Raji (cell line): ENCODE measurements around the gene RHOBTB3.

Experiments used
- POLR2A ChIP-seq: IDR thresholded peaks from 2 replicates; pipeline ENCODE4 v1.6.1; 2011; ENCODE audit warnings: low read depth, low read length, control low read depth; ENCODE audit not compliant: insufficient read depth

Gene RHOBTB3

DNA sequence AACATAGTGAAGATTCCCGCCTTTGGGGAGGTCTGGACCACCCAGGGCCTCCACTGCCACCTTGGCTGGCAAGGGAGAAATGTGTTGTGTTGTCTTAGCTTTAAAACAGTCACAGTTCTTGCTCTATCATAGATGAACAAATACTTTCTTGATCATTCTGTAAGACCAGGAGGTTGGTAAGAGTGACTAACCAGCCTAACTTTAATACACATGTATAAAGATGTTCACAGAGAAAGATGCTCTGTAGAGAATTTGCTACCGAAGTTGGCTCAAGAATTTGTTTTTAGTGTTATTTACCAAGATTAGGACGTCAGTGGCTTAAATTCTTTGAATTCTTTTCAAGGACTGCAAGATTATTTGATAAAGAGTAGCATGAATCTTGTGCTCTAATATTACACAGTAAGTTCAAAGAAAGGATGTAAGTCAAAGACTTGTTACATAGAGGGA lies 63.0 kb downstream of the RHOBTB3 start:
- no peak for TF ChIP-seq POLR2A

GRCh38 chr5:95797301-95797700 lies 66.2 kb downstream of the RHOBTB3 start:
- TF ChIP-seq POLR2A, result no peak

DNA sequence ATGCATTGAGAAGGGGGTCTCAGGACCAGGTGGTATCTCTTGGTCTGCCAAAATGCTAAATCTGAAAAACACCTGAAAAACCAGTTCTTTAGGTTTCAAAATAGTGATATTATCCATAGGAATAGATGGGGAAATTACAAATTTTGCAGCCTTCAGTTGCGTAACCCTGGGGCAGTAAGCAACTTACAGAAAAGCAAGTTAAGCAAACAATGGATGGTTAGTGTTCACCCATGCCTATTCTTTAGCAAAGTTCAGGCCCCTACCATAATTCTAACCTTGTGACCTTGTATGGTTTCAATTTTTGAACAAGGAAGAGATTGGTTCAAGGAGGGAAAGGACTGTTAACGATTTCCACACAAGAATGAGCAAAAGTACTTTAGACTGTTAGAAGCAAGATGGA lies 66.9 kb downstream of the RHOBTB3 start:
- TF ChIP-seq POLR2A, result no peak

GRCh38 chr5:95798545-95798944 lies 67.4 kb downstream of the RHOBTB3 start:
- no peak for TF ChIP-seq POLR2A

DNA sequence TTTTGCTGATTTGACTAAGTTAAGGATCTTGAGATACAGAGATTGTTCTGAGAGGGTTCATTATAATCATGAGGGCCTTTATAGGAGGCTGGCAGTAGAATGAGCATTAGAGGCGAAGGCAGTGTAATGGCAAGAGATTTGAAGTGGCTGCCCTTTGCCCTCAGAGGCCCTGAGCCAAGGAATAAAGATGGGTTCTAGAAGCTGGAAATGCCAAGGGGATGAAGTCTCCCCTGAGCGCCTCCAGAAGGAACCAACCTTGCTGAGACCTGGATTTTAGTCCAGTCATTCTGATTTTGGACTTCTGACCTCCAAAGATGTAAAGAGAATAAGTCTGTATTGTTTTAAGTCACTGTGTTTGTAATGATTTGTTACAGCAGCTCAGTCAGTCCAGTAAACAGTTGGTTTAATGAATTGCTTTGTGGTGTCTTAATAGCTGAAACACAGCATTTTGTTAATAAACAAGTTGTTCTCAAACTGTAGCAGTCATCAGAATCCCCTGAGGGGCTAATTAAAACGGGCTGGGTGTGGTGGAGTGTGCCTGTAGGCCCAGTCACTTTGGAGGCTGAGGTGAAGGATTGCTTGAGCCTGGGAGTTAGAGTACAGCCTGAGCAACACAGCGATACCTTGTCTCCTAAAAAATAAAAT lies 68.2 kb downstream of the RHOBTB3 start:
- no peak for TF ChIP-seq POLR2A

DNA sequence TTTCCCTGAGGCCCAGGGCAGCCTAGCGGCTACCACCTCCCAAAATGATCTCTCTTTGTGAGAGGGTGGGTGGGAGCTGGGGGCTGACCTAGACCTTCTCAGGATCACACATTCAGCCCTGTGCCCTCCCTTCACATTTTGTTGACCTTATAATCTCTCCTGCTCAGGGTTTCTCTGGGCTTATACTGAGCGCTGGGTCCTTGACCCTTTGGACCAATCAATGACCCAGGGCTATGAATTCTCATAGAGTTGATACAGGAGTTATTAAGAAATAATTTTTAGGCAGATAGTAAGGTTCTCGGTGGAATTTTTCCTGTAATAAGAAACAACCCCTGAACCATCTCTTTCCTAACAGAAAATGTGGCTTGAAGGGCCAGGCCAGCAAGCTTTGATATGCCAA lies 69.4 kb downstream of the RHOBTB3 start:
- TF ChIP-seq POLR2A, result no peak

DNA sequence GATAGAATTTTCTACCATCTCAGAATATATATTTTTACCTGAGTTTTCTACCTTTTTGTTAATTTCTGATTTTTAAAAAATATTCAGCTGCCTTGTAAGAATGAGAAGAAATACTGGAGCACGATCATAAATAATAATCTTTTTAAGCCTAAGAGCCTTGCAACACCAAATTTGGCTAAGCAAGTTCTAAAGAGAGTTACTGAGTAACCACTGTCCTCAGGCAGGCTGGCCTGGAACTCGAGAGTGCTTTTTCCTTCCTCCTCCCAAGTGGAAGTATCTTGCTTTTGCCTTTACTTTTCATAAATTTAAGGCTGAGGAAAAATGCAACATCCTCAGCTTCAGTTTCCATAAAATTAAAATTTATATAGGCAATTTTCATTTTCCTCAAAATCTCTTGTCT lies 70.4 kb downstream of the RHOBTB3 start:
- TF ChIP-seq POLR2A, result no peak

DNA sequence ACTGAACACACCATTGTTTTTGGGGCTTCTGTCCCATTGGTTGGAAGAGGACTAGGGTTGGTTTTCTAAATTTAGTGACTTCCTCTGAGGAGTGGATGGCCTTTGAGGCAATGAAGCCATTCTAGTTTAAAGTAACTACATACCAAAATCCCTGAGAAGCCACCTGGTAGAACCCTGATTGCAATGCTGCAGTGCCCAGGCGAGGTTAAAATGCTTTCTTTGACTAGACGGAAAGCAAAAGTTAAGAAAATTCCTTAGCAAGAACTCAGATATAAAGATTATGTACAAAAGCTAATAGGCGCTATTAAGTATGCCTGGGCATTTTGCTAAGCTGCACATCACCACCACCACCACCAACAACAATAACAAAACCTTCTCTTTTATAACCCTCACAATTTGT lies 70.8 kb downstream of the RHOBTB3 start:
- TF ChIP-seq POLR2A, result no peak

- no peak for TF ChIP-seq POLR2A
These were observed 72.4 kb downstream of the RHOBTB3 start for GRCh38 chr5:95803271-95804148.

DNA sequence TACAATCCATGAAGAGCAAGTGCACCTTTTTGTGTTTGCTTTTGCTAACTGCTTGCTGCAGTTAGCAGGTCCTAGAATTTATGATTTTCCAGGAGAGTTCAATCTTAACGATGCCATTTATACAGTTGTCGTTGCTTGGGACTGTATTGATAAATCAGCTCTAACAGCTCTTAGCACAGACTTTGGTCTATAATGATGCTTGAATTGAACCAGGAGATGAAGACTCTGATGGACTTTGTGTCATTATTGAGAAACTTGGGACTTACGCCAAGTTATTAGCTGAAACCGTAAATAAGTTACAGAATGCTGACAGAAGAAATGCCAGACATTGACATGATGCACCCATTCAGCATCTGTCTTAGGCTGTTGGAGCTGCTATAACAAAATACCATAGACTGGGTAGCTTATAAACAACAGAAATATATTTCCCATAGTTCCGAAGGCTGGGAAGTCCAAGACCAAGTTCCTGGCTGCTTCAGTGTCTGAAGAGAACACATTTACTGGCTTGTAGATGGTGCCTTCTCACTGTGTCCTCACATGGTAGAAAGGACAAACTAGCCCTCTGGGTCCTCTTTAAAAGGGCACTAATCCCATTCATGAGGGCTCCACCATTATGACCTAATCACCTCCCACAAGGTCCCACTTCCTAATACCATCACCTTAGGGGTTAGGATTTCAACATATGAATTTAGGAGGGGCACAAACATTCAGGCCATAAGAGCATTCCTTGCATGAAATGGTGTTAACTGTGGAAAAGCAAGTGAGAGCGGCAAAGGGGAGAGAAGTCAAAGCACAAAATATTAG lies 73.8 kb downstream of the RHOBTB3 start:
- no peak for TF ChIP-seq POLR2A

- TF ChIP-seq POLR2A, result no peak
These were observed 75.6 kb downstream of the RHOBTB3 start for GRCh38 chr5:95806687-95807086.

DNA sequence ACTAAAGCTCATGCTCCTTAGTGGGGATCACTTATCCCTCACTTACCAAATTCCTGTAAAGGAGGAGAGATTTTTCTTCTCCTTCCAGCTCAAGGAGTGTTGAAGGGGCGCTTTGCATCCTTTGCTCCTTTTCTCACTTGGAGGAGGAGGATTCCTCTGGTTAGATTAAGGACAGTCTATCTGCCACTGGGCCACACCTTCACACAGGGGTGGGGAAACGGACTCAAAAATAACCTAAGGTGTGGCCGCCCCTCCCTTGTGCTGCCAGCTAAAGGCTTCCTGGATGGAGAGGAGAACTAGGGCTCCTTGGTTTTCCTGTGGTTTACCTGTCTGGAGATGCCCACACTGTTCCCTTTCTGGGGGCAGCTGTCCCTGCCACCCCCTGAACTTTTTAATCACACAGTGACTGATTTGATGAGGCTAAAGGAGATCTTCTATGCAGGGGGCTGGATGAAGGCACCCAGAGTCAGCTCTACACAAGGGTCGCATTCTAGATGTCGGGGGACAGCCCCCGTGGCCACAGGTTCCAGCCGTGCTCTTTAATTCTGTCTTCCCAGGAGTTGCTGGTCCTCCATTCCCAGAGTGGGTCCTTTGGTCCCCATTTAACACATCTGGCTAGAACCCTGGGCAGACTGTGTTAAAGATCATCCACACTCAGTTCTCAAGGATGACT lies 77.0 kb downstream of the RHOBTB3 start:
- no peak for TF ChIP-seq POLR2A

- TF ChIP-seq POLR2A, result peak; percentile 17; the same call in 1 of the 2 replicates
These were observed 77.7 kb downstream of the RHOBTB3 start for GRCh38 chr5:95808686-95809413.

- no peak for TF ChIP-seq POLR2A
These were observed 78.4 kb downstream of the RHOBTB3 start for GRCh38 chr5:95809414-95809960.
